HG03342 (cell line): ENCODE results near the gene AADACL3.
"Not testable (repeated sequence)": the region's sequence is repeated elsewhere in the genome, so short reads cannot be mapped to it uniquely, and the experiment has no call there.

Source experiments
- ATAC-seq: cut with Tn5 transposase; IDR thresholded peaks from one replicate; pipeline ENCODE4 v1.9.1; 2021; ENCODE audit warnings: mild to moderate bottlenecking, moderate library complexity; ENCODE audit not compliant: unreplicated experiment

The AADACL3 gene

DNA sequence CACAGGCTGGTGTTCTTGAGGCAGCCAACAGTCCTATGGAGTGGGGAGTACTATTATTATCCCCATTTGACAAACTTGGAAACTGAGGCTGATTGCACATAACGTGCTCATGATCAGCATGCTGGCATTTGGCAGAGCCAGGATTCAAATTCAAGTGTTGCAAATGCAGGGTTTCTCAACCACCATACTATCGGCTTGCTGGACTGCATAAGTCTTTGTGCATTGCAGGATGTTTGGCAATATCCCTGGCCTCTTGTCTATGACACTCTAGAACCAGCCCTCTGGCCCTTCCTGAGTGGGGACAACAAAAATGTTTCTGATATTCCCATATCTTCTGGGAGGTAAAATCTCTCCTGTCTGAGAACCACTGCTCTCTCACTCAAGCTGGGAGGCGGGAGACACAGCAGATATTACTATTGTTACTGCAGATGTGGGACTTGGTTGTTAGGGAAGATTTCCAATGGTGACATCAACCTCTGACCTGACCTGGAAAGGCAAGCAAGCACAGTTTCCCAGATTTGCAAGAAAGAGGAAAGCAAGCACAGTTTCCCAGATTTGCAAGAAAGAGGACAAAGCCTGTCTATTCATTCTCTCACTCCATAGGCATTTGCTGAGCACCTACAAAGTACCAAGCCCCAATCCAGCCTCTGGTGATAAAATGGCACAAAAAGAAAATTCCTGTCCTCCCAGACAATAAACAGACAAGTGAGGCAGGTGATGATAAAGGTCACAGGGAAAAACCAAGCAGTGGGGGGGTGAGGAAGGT lies 1.0 kb upstream of the AADACL3 start:
- no peak for ATAC-seq

DNA sequence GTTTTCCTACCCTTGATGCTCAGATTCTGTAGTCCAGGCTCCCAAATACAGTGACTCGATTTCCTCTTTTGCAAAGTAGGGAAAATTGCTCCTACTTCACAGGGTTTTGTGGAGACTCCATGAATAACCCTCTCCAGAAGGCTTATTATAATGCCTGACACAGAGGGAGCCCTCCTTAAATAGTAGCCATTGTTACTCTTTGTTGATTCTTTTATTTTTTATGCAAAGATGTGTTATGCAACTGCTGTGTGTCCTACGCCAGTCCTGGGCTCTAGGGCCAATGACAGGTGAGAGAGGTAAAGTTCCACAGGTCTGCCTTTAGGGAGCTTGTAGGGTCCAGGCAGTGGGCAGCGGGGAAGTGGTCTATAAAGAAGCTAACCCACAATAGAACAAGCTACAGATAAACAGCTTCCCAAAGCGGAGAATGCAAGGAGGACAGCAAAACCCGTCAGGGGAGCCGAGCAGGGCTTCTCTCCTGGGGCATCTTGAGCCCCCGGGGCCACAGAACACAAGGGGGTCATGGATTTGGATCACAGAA lies 1.5 kb downstream of the AADACL3 start:
- no peak for ATAC-seq

DNA sequence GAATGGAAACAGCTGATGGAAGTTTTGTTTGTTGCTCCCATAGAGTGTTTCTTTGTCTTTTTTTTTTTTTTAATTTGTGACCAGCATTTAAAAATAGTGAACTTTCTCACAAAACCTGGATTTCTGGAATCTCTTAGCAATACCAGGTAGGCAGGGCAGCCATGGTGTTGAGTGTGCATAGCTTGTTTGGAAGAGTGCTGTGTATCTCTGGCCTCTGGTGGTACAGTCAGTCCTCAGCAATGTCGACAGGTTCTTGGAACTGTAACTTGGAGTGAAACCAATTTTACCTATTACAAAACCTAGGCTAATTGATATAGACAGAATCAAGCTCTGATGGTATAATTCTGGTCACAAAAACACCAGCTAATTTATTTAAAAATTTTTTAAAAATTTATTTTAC lies 6.7 kb downstream of the AADACL3 start:
- no peak for ATAC-seq

DNA sequence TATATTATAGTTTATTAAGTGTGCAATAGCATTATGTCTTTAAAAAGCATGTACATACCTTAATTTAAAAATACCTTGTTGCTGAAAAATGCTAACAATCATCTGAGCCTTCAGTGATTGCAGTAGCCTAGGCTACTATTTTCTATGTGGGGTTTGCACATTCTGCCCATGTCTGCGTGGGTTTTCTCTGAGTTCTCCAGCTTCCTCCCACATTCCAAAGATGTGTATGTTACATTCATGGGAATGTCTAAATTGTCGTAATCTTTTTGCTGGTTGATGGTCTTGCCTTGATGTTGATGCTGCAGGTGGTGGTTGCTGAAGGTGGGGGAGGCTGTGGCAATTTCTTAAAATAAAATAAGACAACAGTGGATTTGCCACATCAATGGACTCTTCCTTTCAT lies 12.5 kb downstream of the AADACL3 start:
- ATAC-seq, result no peak

DNA sequence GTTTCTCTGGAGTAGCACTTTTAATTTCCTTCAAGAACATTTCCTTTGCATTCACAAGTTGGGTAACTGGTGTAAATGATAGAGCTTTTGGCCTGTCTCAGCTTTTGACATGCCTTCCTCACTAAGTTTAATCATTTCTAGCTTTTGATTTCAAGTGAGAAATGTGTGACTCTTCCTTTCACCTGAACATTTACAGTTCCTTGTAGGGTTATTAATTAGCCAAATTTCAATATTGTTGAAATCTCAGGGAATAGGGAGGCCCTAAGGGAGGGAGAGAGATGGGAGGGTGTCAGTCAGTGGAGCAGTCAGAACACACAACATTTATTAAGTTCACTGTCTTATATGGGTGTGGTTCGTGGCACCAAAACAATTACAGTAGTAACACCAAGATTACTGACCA lies 14.2 kb downstream of the AADACL3 start:
- no peak for ATAC-seq

DNA sequence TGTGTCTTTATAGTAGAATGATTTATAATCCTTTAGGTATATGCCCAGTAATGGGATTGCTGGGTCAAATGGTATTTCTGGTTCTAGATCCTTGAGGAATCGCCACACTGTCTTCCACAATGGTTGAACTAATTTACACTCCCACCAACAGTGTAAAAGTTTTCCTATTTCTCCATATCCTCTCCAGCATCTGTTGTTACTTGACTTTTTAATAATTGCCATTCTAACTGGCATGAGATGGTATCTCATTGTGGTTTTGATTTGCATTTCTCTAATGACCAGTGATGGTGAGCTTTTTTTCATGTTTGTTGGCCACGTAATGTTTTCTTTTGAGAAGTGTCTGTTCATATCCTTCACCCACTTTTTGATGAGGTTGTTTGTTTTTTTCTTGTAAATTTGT lies 15.2 kb downstream of the AADACL3 start:
- ATAC-seq, result not testable (repeated sequence)

DNA sequence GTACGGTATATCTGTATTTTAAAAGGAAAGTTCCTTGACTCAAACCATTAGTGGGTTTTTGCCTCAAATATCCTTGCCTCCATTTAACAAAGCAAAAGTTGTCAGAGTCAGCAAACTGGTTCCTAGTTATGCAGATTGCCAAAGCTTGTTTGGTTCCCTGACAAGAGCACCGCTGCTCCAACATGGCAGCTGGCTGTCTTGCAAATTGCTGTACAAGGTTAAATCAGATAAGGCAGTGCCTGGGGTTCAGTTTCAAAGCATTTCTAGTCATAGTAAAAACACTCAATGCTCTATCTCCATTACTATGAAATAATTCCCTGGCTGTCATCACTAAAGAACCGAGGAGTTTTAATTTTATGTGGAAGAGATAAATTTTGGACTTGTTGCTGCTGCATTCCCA lies 18.7 kb downstream of the AADACL3 start:
- ATAC-seq, result no peak

DNA sequence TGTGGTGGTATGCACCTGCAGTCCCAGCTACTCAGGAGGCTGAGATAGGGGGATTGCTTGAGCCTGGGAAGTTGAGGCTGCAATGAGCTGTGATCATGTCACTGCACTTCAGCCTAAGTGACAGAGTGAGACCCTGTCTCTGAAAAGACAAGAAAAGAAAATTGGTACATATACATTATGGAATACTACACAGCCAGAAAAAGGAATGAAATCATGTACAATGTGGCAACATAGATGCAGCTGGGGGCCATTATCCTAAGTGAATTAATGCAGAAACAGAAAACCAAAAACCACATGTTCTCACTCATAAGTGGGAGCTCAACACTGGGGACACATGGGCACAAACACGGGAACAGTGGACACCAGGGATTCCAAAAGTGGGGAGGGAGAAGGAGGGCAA lies 23.0 kb downstream of the AADACL3 start:
- ATAC-seq, result no peak

DNA sequence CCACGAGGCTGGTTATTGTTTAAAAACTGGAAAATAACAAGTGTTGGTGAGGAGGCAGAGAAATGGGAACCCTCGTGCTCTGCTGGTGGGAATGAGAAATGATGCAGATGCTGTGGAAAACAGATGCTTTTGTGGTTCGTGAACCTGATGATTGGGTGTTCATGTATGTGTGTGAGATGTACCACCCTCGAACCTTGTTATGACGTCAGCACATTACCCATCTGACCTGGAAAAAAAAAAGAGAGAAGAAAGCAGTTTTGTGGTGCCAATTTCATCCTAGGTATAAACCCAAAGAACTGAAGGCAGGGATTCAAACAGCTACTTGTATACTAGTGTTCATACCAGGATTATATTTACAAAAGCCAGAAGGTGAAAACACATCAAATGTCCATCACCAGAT lies 23.7 kb downstream of the AADACL3 start:
- ATAC-seq, result no peak

DNA sequence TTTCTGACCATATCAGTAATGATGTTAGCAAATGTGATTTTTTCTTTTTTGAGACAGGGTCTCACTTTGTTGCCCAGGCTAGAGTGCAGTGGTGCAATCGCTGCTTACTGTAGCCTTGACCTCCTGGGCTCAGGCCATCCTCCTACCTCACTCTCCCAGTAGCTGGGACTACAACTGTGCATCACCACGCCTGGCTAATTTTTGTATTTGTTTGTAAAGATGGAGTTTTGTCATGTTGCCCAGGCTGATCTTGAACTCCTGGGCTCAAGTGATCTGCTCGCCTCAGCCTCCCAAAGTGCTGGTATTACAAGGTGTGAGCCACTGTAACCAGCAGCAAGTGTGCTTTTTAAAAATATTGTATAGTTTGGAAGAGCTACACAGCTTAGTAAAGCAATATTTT lies 26.0 kb downstream of the AADACL3 start:
- no peak for ATAC-seq

DNA sequence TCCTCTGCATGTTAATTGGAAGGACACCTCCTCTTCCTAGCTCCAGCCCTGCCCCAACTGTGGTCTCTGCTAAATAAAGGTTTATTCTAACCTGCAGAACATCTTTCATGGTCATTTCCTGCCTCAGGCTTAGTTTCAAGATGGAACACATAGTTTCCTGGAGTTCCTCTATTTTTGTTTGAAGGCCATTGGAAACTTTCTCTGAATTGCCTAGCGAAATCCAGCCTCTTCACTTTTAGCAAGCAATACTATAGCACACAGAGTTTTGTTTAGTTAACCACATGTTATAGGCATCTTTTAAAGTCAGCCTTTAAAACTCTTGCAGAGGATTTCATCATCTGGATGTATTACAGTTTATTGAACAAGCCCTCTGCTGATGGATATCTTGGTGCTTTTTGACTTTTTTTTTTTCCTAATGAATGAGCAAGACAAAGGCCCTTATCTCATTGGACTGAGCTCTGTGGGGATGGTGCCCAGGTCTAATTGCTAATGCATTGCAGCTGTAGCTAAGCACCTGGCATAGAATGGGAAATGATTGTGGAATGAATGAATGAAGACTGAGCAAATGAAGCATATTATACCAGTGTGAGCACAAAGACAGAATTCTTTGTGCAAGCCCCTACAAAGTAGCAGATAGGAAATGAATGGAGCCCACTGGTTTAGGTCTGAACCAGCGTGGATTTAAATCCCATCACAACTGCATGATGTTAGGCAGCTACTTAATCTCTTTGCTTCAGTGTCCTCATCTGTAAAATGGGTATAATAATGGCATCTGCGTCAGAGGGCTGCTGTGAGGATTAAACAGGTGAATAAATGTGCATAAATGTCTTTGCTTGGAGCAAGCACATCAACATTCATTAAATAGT lies 29.4 kb downstream of the AADACL3 start:
- ATAC-seq, result no peak

DNA sequence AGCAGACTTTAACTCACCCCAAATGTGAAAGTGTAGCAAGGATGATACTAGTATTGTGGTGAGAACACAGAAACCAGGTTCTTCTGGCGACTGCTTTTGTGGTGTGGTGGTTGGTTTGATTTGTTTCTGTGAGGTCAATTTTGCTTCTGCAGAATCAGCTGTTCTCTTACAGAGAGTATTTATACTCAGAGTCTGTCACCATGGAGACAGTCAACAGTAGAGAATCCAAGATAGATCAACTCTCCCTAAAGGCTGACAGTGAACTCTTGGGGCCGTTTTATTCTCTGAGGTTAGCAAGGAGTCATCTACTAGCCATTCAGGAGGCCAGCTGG lies 30.0 kb downstream of the AADACL3 start, which contains the start of gene CFAP107:
TSS of gene CFAP107 (plus strand) at position 209 of the 332 bp plus-strand sequence. CDS start 231 bp downstream, outside the sequence.
- ATAC-seq, result no peak

DNA sequence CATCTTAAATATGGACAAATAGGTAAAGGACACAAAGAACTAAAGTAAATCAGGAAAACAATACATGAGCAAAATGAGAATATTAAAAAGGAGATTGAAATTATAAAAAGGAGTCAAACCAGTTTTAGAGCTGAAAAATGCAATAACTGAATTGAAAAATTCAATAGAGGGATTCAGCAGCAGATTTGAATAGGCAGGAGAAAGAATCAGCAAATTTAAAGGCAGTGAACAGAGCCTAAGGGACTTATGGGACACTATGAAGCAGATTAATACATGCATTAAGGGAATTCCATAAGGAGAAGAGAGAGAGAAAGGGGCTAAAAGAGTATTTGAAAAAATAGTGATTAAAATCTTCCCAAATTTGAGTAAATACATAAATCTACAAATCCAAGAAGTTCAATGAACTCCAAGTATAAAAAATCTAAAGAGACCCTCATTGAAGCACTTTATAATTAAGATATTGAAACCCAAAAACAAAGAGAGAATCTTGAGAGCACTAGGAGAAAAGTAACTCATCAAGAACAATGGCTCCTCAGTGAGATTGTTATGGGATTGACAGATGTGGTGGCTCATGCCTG lies 33.0 kb downstream of the AADACL3 start:
- ATAC-seq, result no peak

DNA sequence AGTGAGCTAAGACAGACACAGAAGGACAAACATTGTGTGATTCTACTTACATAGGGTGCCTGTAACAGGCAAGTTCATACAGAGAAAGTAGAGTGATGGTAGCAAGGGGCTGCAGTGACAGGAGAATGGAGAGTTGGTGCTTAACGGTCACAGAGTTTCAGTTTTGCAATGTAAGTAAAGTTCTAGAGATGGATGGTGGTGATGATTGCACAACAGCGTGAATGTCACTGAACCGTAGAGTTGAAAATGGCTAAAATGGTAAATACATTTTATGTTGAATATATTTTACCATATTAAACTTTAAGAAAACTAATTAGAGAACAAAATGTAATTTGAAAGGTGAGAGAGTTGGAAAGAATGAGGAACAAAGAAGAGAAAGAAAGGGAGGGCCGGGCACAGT lies 38.8 kb downstream of the AADACL3 start:
- ATAC-seq, result no peak

DNA sequence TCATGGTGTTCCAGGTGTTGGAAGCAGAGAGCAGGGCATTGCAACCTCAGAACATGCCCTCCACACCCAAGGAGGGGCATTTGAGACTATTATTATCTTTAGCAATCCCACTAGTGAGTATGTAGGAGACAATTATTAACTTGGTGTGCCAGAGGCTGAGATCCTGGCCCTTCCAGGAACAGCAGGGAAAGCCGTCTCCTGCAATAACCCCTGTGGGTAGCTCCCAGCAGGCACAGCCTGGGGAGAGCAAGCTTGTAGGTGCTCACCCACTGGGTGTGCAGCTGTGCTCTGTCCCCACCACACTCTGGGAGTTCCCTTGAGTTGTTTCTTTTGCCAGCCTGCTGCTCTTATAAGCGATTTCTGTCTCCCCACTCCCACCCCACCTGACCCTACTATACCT lies 40.4 kb downstream of the AADACL3 start:
- no peak for ATAC-seq

DNA sequence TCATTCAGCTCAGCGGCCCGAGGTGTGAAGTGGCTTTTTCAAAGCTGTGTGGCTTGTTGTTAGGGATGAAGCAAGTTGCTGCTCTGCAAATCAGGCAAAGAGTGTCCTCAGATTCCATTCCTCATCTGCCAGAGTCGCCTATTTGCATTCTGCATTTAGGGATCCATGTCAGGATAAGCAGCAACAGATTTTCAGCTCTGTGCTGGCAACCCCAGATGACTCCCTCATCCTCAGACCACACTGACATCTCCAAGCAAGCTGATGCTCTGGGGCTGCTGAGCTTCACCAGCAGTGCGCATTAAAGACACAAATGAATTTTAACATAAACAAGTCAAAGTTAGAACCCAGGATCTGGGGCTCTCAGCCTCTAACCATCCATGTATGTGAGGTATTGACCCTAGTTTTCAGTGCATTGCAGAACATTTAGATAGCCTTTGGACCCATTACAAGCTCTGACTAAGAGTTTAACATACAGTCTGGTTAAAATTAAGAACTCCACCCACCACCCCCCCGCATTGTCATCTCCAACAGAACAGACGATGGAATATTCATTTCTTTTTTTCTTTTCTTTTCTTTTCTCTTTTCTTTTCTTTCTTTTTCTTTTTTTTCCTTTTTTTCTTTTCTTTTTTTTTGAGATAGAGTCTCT lies 41.0 kb downstream of the AADACL3 start:
- no peak for ATAC-seq

DNA sequence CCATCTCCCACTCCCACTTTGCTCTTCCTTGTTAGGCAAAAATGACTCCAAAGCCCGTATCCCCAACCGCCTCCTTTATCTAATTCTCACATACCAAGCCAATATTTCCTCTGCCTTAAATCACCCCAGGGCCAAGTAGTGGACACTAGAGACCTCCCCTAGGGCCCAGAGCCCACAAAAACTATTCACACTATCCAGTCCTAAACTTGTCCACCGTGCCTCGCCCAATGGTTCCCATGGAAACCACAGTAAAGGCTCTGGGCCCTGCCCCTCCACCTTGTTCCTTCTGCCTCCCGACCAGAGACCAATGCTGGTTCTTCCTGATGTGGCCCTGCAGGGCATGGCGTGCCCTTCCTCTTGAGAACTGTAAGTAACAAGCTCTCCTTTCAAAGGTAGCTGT lies 41.9 kb downstream of the AADACL3 start:
- ATAC-seq, result no peak

DNA sequence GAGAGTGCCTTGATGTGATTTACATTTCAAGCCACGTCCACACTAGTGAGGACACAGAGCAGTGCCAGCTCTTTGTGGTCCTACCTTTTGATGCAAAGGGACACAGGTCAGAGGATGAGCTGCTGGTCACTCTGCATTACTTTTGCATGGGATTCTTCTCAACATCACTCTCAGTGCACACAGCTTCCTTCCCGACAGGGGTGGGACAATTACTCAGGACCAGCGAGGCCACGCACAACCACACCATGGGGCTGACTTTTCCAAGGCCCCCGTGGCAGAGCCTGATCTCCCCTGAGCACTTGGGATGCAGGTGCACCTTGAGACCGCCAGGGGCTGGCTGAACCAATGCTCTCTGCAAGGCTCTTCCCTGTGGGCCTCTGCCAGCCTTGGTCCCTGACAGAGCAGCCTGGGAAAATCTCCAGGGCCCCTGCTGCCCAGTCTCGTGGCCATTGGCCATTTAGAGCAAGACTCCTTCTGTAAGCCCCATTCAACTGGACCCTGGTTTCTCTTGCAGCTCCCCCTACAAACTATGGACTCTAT lies 44.4 kb downstream of the AADACL3 start:
- ATAC-seq, result no peak

DNA sequence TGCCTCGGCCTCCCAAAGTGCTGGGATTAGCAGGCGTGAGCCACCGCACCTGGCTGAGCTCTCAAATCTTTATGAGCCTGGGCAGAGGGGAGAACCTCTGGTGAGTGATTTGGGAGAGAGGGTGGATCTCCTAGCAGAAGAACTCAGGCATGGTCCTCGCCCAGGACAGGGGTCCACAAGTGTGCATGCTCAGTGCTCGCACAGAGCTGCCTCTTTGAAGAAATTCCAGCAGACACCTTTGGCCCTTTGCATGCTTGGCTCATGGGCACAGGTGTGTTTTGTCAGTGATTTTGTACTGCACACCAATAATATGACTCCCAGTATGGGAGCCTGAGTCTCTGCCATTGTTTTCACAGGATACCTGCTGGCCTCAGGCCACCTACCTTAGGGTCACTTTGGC lies 45.9 kb downstream of the AADACL3 start:
- ATAC-seq, result no peak

DNA sequence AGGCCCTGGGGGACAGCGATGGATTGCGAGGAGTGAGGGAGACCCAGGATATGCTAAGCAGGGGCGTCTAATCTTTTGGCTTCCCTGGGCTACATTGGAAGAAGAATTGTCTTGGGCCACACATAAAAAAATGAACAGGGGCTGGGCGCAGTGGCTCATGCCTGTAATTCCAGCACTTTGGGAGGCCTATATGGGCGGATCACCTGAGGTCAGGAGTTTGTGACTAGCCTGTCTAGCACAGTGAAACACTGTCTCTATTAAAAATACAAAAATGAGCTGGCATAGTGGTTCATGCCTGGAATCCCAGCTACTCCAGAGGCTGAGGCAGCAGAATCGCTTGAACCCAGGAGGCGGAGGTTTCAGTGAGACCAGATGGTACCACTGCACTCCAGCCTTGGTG lies 46.9 kb downstream of the AADACL3 start:
- no peak for ATAC-seq

DNA sequence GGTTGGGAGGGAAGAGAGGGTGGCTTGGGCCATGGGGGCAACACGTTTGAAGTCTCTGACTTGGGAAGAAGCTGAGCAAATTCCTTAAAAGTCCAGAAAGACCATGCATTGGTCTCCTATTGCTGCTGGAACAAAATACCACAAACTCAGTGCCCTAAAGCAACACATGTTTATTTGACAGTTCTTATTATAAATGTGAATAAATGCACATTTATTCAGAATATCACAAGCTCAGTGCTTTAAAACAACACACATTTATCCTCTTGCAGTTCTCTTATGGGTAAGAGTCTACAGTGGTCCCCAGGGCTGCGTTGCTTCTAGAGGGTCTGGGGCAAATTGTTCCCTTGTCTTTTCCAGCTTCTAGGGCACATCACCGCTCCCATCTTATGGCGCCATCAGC lies 47.6 kb downstream of the AADACL3 start:
- no peak for ATAC-seq
